Endothelial cell (in vitro differentiated cells): Measurements from ENCODE around the gene COASY. TPM values are rescaled to one million over a fixed set of nuclear protein-coding genes. Genes with fewer than 3 reads are reported as not detected.

Experiments
- DNase-seq: peaks from one replicate; pipeline ENCODE4 v3.0.0; 2021; ENCODE audit warnings: low spot score
- H3K27ac Mint-ChIP-seq: one replicate; pipeline ENCODE4 v1.8.0; 2021; ENCODE audit warnings: mixed read lengths, inconsistent platforms; ENCODE audit not compliant: unreplicated experiment
- H3K27me3 Mint-ChIP-seq: one replicate; pipeline ENCODE4 v1.8.0; 2021; ENCODE audit warnings: mild to moderate bottlenecking, moderate library complexity, mixed read lengths, inconsistent platforms; ENCODE audit not compliant: unreplicated experiment
- H3K36me3 Mint-ChIP-seq: one replicate; pipeline ENCODE4 v1.8.0; 2021; ENCODE audit warnings: mild to moderate bottlenecking, low read depth, mixed read lengths, inconsistent platforms; ENCODE audit not compliant: unreplicated experiment
- H3K4me1 Mint-ChIP-seq: one replicate; pipeline ENCODE4 v1.8.0; 2021; ENCODE audit warnings: mild to moderate bottlenecking, mixed read lengths, inconsistent platforms; ENCODE audit not compliant: unreplicated experiment
- H3K4me3 Mint-ChIP-seq: one replicate; pipeline ENCODE4 v1.8.0; 2021; ENCODE audit warnings: mild to moderate bottlenecking, mixed read lengths, inconsistent platforms; ENCODE audit not compliant: unreplicated experiment
- H3K9me3 Mint-ChIP-seq: one replicate; pipeline ENCODE4 v1.8.0; 2021; ENCODE audit warnings: mixed read lengths, inconsistent platforms; ENCODE audit not compliant: unreplicated experiment
- CTCF ChIP-seq: fragments of 200-600 bp; sonication (generic); IDR thresholded peaks from one replicate; pipeline ENCODE4 v1.5.0; 2021; ENCODE audit warnings: antibody characterized with exemption; ENCODE audit not compliant: unreplicated experiment
- total RNA-seq: library from RNA; stranded (reverse); fragmentation: NEBNext Ultra II Directional; extraction: Animal tissue kit (Norgen Biotek cat#: 25700); gene quantifications from one replicate; pipeline ENCODE4 v1.2.1, GENCODE V29; 2021; ENCODE audit not compliant: unreplicated experiment

COASY gene
- total RNA-seq, 1 donor from 2014 or later = 66.3 TPM

GRCh38 chr17:42574463-42574862 is 12.5 kb downstream of the COASY start:
- TF ChIP-seq CTCF = no peak
- H3K27ac Mint-ChIP-seq = no peak overlapping the region
- peaks cover 12% of the 10 kb centered on the region for H3K27me3 Mint-ChIP-seq
- peaks cover 28% of the 10 kb centered on the region for H3K4me1 Mint-ChIP-seq
- no peak overlapping the region for H3K4me3 Mint-ChIP-seq
- no peaks in the 10 kb centered on the region for H3K9me3 Mint-ChIP-seq
- peaks cover 45% of the 10 kb centered on the region for H3K36me3 Mint-ChIP-seq
- no peak for DNase-seq

- peak overlapping the region; percentile 62 for H3K27ac Mint-ChIP-seq
Observed at GRCh38 chr17:42577140-42577531, 15.2 kb downstream of the COASY start.

GRCh38 chr17:42577532-42578281 is 15.8 kb downstream of the COASY start, which contains the start of gene PSMC3IP:
Gene PSMC3IP (minus strand): TSS chr17:42577729. CDS start chr17:42577686, 43 bp downstream.
- H3K9me3 Mint-ChIP-seq = no peaks in the 10 kb centered on the region
- H3K27me3 Mint-ChIP-seq = peaks cover 12% of the 10 kb centered on the region
- peak; percentile 95 for DNase-seq
- H3K27ac Mint-ChIP-seq = peak within 1 kb of the TSS; percentile 93
- peak within 1 kb of the TSS; percentile 98 for H3K4me3 Mint-ChIP-seq
- TF ChIP-seq CTCF = peak; percentile 4
- peaks cover 30% of the 10 kb centered on the region for H3K4me1 Mint-ChIP-seq
- peaks cover 29% of the 10 kb centered on the region for H3K36me3 Mint-ChIP-seq

More at GRCh38 chr17:42577140-42577531, 15.2 kb downstream of the COASY start:
- Mint-ChIP-seq H3K36me3 (peaks cover 28% of the 10 kb centered on the region), H3K9me3 (no peaks in the 10 kb centered on the region), H3K27me3 (peaks cover 12% of the 10 kb centered on the region), H3K4me1 (peaks cover 31% of the 10 kb centered on the region), H3K4me3 (peak overlapping the region; percentile 98)
- DNase-seq = no peak
- no peak for TF ChIP-seq CTCF

- peak overlapping the region; percentile 98 for H3K4me3 Mint-ChIP-seq
- peaks cover 24% of the 10 kb centered on the region for H3K4me1 Mint-ChIP-seq
- peak; percentile 52 for TF ChIP-seq CTCF
- H3K9me3 Mint-ChIP-seq = no peaks in the 10 kb centered on the region
- H3K27ac Mint-ChIP-seq = peak overlapping the region; percentile 57
- DNase-seq = peak; percentile 81
- peaks cover 32% of the 10 kb centered on the region for H3K36me3 Mint-ChIP-seq
- H3K27me3 Mint-ChIP-seq = peaks cover 12% of the 10 kb centered on the region
Observed at GRCh38 chr17:42578282-42578869, 16.4 kb downstream of the COASY start.
